Measurements from ENCODE around the gene BMP7. TPM values are rescaled to one million over a fixed set of nuclear protein-coding genes. Genes with fewer than 3 reads are reported as not detected.

BMP7 gene
- total and polyA plus RNA-seq, 2 donors (not counting 3 experiments of a cell fraction or from before 2014, with no cell fraction given) = not detected

DNA sequence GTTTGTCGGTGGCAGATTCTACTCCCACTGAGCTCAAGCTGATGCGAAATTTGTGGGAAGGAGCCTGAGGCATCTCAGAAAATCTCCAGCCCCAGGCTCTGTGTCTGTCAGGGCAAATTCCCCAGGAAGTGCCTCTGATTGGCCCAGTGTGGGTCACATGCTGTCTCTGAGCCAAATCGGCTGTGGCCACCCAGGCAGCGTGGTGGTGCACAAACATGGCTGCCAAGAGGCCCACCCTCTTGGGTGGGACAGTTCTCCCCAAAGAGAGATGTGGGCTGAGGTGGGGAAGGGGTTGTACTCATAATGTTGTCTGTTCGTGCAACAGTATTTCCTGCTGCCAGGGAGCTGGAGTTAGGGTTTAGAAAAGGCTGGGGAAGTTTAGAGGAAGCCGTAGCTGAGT lies 130.6 kb downstream of the BMP7 start:
- dilution Hi-C loops (cut with MboI; ENCODE audit: extremely low pct_ligation_motif_present, low sequenced_read_pairs) = no loop called here
- H3K27ac ChIP-seq (ENCODE audit: insufficient read depth, low read depth, low read length) = no peak overlapping the region
- POLR2A ChIA-PET = no interaction called here
- CTCF ChIA-PET = no interaction called here
- H3K4me3 ChIP-seq (replicated peaks in 1 of 3; ENCODE audit: insufficient read depth in 1 of 3, low read depth in 1 of 3, low read length in 3 of 3) = no peak overlapping the region
- FAIRE-seq (no peak), DNase-seq (ENCODE audit: low read depth, low spot score) (no peak)
- H3K27me3 ChIP-seq (ENCODE audit: control insufficient read depth in 2 of 2, insufficient read depth in 2 of 2, low read length in 2 of 2) = no peaks in the 10 kb centered on the region
- no TSS peak for BruUV-seq (replicated peaks)
- TF ChIP-seq, protein P1, sequence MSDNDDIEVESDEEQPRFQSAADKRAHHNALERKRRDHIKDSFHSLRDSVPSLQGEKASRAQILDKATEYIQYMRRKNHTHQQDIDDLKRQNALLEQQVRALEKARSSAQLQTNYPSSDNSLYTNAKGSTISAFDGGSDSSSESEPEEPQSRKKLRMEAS (IDR thresholded peaks at IDR 0.05; ENCODE audit: insufficient read depth, insufficient read length) = no peak
- H3K9me1 ChIP-seq (replicated peaks; ENCODE audit: control insufficient read depth, extremely low read depth, insufficient read depth, low read length) = no peaks in the 10 kb centered on the region
- no peaks in the 10 kb centered on the region for H4K20me1 ChIP-seq (replicated peaks; ENCODE audit: control insufficient read depth, extremely low read depth, insufficient read depth, low read length)
- H3K9ac ChIP-seq (replicated peaks; ENCODE audit: extremely low read depth, insufficient read depth, low read length) = no peak overlapping the region
- no peak overlapping the region for H3K4me2 ChIP-seq (ENCODE audit: insufficient read depth, low read length)
- intact Hi-C loops (cut with micrococcal nuclease) = no loop called here
- no peaks in the 10 kb centered on the region for H3K79me2 ChIP-seq (ENCODE audit: control insufficient read depth, insufficient read depth, low read length)
- no peak overlapping the region for H2AFZ ChIP-seq (ENCODE audit: low read depth, low read length)
- no peaks in the 10 kb centered on the region for H3K9me3 ChIP-seq (replicated peaks; ENCODE audit: control insufficient read depth, insufficient read depth, low read length)
- H3K36me3 ChIP-seq (ENCODE audit: control insufficient read depth in 2 of 2, extremely low read depth in 1 of 2, insufficient read depth in 2 of 2, low read length in 2 of 2) = no peaks in the 10 kb centered on the region
- H3K4me1 ChIP-seq (ENCODE audit: control insufficient read depth, extremely low read depth, insufficient read depth, low read length) = no peaks in the 10 kb centered on the region

DNA sequence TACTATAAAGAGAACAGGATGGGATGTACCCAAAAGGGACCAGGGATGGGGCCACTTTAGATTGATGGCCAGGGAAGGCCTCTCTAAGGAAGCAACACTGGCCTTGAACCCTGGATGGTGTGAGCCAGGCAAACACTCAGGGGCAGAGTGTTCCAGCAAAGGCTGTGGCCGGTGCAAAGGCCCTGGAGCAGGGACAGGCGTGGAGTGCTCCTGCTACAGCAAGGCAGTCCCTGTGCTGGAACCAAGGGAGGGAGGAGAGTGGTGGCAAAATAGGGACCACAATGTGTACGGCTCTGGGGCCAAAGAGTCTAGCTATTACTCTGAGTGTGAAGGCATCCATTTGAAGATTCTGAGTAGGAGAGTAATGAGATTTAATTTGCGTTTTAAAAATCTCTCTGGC lies 131.6 kb downstream of the BMP7 start:
- ChIA-PET CTCF (no interaction called here), POLR2A (no interaction called here)
- Histone ChIP-seq H3K9me1 (replicated peaks; ENCODE audit: control insufficient read depth, extremely low read depth, insufficient read depth, low read length) (no peaks in the 10 kb centered on the region), H3K9me3 (replicated peaks; ENCODE audit: control insufficient read depth, insufficient read depth, low read length) (no peaks in the 10 kb centered on the region), H4K20me1 (replicated peaks; ENCODE audit: control insufficient read depth, extremely low read depth, insufficient read depth, low read length) (no peaks in the 10 kb centered on the region), H3K27ac (ENCODE audit: insufficient read depth, low read depth, low read length) (no peak overlapping the region), H3K9ac (replicated peaks; ENCODE audit: extremely low read depth, insufficient read depth, low read length) (no peak overlapping the region), H3K4me1 (ENCODE audit: control insufficient read depth, extremely low read depth, insufficient read depth, low read length) (no peaks in the 10 kb centered on the region), H2AFZ (ENCODE audit: low read depth, low read length) (no peak overlapping the region), H3K79me2 (ENCODE audit: control insufficient read depth, insufficient read depth, low read length) (no peaks in the 10 kb centered on the region), H3K4me3 (replicated peaks in 1 of 3; ENCODE audit: insufficient read depth in 1 of 3, low read depth in 1 of 3, low read length in 3 of 3) (no peak overlapping the region), H3K36me3 (ENCODE audit: control insufficient read depth in 2 of 2, extremely low read depth in 1 of 2, insufficient read depth in 2 of 2, low read length in 2 of 2) (no peaks in the 10 kb centered on the region), H3K27me3 (ENCODE audit: control insufficient read depth in 2 of 2, insufficient read depth in 2 of 2, low read length in 2 of 2) (no peaks in the 10 kb centered on the region), H3K4me2 (ENCODE audit: insufficient read depth, low read length) (no peak overlapping the region)
- dilution Hi-C loops (cut with MboI; ENCODE audit: extremely low pct_ligation_motif_present, low sequenced_read_pairs) = no loop called here
- FAIRE-seq (no peak), DNase-seq (ENCODE audit: low read depth, low spot score) (no peak)
- BruUV-seq (replicated peaks) = no TSS peak
- intact Hi-C loops (cut with micrococcal nuclease) = no loop called here
- TF ChIP-seq EZH2 (IDR thresholded peaks at IDR 0.05; ENCODE audit: borderline replicate concordance, low read depth, low read length, severe bottlenecking) = no peak
- no peak for TF ChIP-seq POLR2AphosphoS5 (IDR thresholded peaks at IDR 0.05; ENCODE audit: insufficient read depth, low read depth, low read length)
- TF ChIP-seq, protein P1 (IDR thresholded peaks at IDR 0.05; ENCODE audit: insufficient read depth, insufficient read length) = no peak
- TF ChIP-seq POLR2A (IDR thresholded peaks at IDR 0.05; ENCODE audit: low read depth, low read length) = no peak

Measured in endothelial cell of umbilical vein (primary cell).